Measurements from ENCODE around the gene FBXW8. TPM values are rescaled to one million over a fixed set of nuclear protein-coding genes. Genes with fewer than 3 reads are reported as not detected.

The FBXW8 gene
- total RNA-seq, 3 donors from 2014 or later (not counting 1 experiment from before 2014, with no cell fraction given) = 11.5 to 16.0 (median 13.5) TPM

GRCh38 chr12:116954710-116955381, 44.1 kb downstream of the FBXW8 start:
- H3K4me3 ChIP-seq (ENCODE audit: low read length) = no peak overlapping the region
- H3K27ac ChIP-seq (ENCODE audit: low read length) = no peak overlapping the region
- WGBS (ENCODE audit: insufficient coverage) = 94% methylated on average over 13 of the region's 13 CpGs
- Mint-ChIP-seq H3K4me3 (no peak overlapping the region), H3K27ac (no peak overlapping the region), H3K4me1 (peaks cover 3 to 12% of the 10 kb centered on the region in 2 donors), H3K9me3 (no peaks in the 10 kb centered on the region), H3K36me3 (no peaks in the 10 kb centered on the region), H3K27me3 (ENCODE audit: low read depth in 2 of 2) (no peaks in the 10 kb centered on the region)
- DNase-seq = no peak
- no peaks in the 10 kb centered on the region for H3K4me1 ChIP-seq (ENCODE audit: control insufficient read depth, insufficient read depth, low read length)
- no peak for ATAC-seq
- H3K27me3 ChIP-seq (ENCODE audit: control insufficient read depth, insufficient read depth, low read length) = no peaks in the 10 kb centered on the region
- no peak for TF ChIP-seq CTCF (IDR thresholded peaks at IDR 0.05)
- H3K36me3 ChIP-seq (ENCODE audit: control insufficient read depth, insufficient read depth, low read length) = peaks cover 4% of the 10 kb centered on the region
- intact Hi-C loops (cut with micrococcal nuclease) = no loop called here
- H3K9me3 ChIP-seq (ENCODE audit: control insufficient read depth, insufficient read depth, low read length) = no peaks in the 10 kb centered on the region

GRCh38 chr12:116955382-116956021, 44.8 kb downstream of the FBXW8 start:
- H3K36me3 ChIP-seq (ENCODE audit: control insufficient read depth, insufficient read depth, low read length) = peaks cover 2% of the 10 kb centered on the region
- intact Hi-C loops (cut with micrococcal nuclease) = no loop called here
- ATAC-seq (no peak), DNase-seq (peak in 1 of 2 donors; percentile 66)
- no peaks in the 10 kb centered on the region for H3K9me3 Mint-ChIP-seq
- H3K4me3 Mint-ChIP-seq = no peak overlapping the region
- no peak overlapping the region for H3K27ac ChIP-seq (ENCODE audit: low read length)
- no peaks in the 10 kb centered on the region for H3K27me3 Mint-ChIP-seq (ENCODE audit: low read depth in 2 of 2)
- H3K36me3 Mint-ChIP-seq = no peaks in the 10 kb centered on the region
- no peaks in the 10 kb centered on the region for H3K9me3 ChIP-seq (ENCODE audit: control insufficient read depth, insufficient read depth, low read length)
- H3K4me3 ChIP-seq (ENCODE audit: low read length) = no peak overlapping the region
- TF ChIP-seq CTCF (IDR thresholded peaks at IDR 0.05) = no peak
- H3K27ac Mint-ChIP-seq = no peak overlapping the region
- 89% methylated on average over 4 of the region's 4 CpGs for WGBS (ENCODE audit: insufficient coverage)
- H3K27me3 ChIP-seq (ENCODE audit: control insufficient read depth, insufficient read depth, low read length) = no peaks in the 10 kb centered on the region
- peaks cover 9 to 18% of the 10 kb centered on the region in 2 donors for H3K4me1 Mint-ChIP-seq
- H3K4me1 ChIP-seq (ENCODE audit: control insufficient read depth, insufficient read depth, low read length) = no peaks in the 10 kb centered on the region

- peaks cover 11% of the 10 kb centered on the region for H3K4me1 ChIP-seq (ENCODE audit: control insufficient read depth, insufficient read depth, low read length)
- H3K27me3 ChIP-seq (ENCODE audit: control insufficient read depth, insufficient read depth, low read length) = no peaks in the 10 kb centered on the region
- Mint-ChIP-seq H3K27ac (no peak overlapping the region), H3K36me3 (no peaks in the 10 kb centered on the region), H3K27me3 (ENCODE audit: low read depth in 2 of 2) (no peaks in the 10 kb centered on the region), H3K9me3 (no peaks in the 10 kb centered on the region), H3K4me1 (peaks cover 28 to 30% of the 10 kb centered on the region in 2 donors), H3K4me3 (no peak overlapping the region)
- ATAC-seq = no peak
- no peak for TF ChIP-seq CTCF (IDR thresholded peaks at IDR 0.05)
- no peaks in the 10 kb centered on the region for H3K9me3 ChIP-seq (ENCODE audit: control insufficient read depth, insufficient read depth, low read length)
- no peak overlapping the region for H3K27ac ChIP-seq (ENCODE audit: low read length)
- H3K36me3 ChIP-seq (ENCODE audit: control insufficient read depth, insufficient read depth, low read length) = no peaks in the 10 kb centered on the region
- H3K4me3 ChIP-seq (ENCODE audit: low read length) = no peak overlapping the region
- intact Hi-C loops (cut with micrococcal nuclease) = no loop called here
- DNase-seq = no peak
- WGBS (ENCODE audit: insufficient coverage) = 93% methylated on average over 6 of the region's 6 CpGs
Observed at GRCh38 chr12:116958402-116959197, 47.9 kb downstream of the FBXW8 start.
